Retinal pigment epithelial cell (primary cell): ENCODE data around the gene CPNE2.
"Not testable (repeated sequence)": the region's sequence is repeated elsewhere in the genome, so short reads cannot be mapped to it uniquely, and the experiment has no call there.

Experiments used
- DNase-seq: peaks from one replicate; pipeline ENCODE4 v3.0.0-alpha.2; 2010; ENCODE audit warnings: low read depth
- H3K4me3 ChIP-seq: 2 replicates; pipeline ENCODE4 v1.5.1; 2011; ENCODE audit warnings: mild to moderate bottlenecking, low read length, control low read depth, moderate library complexity
- TF ChIP-seq, protein P1 (sequence below): conservative IDR thresholded peaks from 2 replicates; pipeline ENCODE4 v1.5.1; 2011; ENCODE audit warnings: low read depth, low read length, control low read depth, inconsistent platforms

Gene CPNE2

DNA sequence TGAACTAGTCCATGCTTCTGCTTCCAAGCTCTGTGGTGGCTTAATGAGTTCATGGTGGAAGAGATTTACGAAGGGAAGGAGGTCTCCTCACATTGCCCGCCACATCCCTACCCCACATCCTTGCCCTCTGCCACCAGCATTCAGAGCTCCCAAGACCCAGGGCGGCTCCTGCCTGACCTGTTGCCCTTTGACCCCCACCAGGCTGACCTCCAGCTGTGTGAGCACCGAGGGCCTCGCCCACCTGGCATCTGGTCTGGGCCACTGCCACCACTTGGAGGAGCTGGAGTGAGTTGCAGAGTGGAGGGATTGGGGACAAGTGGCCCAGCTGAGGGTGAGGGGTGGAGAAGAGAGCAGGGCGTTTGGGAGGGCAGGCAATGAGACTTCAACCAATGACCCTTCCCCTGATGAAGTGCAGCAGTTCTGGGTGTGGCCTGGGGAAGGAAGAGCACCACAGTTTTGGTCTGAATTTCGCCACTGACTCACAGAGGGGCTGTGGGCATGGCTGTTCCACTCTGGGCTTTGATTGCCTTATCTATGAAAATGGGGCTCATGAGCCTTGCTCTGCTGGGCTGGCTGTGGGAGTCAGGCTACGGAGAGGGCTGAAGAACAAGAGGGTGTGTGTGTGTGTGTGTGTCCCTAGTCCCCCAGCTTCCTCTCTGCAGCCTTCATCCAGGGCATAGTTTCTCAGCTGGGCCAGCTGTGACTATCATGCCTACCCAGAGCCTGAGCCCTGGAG, 22.6 kb upstream of the CPNE2 start:
- H3K4me3 ChIP-seq, result no peak overlapping the region
- no peak for DNase-seq
- TF ChIP-seq, protein P1, sequence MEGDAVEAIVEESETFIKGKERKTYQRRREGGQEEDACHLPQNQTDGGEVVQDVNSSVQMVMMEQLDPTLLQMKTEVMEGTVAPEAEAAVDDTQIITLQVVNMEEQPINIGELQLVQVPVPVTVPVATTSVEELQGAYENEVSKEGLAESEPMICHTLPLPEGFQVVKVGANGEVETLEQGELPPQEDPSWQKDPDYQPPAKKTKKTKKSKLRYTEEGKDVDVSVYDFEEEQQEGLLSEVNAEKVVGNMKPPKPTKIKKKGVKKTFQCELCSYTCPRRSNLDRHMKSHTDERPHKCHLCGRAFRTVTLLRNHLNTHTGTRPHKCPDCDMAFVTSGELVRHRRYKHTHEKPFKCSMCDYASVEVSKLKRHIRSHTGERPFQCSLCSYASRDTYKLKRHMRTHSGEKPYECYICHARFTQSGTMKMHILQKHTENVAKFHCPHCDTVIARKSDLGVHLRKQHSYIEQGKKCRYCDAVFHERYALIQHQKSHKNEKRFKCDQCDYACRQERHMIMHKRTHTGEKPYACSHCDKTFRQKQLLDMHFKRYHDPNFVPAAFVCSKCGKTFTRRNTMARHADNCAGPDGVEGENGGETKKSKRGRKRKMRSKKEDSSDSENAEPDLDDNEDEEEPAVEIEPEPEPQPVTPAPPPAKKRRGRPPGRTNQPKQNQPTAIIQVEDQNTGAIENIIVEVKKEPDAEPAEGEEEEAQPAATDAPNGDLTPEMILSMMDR, result no peak

GRCh38 chr16:57070424-57070823, 22.0 kb upstream of the CPNE2 start:
- TF ChIP-seq, protein P1, result no peak
- H3K4me3 ChIP-seq, result no peak overlapping the region
- DNase-seq, result no peak

DNA sequence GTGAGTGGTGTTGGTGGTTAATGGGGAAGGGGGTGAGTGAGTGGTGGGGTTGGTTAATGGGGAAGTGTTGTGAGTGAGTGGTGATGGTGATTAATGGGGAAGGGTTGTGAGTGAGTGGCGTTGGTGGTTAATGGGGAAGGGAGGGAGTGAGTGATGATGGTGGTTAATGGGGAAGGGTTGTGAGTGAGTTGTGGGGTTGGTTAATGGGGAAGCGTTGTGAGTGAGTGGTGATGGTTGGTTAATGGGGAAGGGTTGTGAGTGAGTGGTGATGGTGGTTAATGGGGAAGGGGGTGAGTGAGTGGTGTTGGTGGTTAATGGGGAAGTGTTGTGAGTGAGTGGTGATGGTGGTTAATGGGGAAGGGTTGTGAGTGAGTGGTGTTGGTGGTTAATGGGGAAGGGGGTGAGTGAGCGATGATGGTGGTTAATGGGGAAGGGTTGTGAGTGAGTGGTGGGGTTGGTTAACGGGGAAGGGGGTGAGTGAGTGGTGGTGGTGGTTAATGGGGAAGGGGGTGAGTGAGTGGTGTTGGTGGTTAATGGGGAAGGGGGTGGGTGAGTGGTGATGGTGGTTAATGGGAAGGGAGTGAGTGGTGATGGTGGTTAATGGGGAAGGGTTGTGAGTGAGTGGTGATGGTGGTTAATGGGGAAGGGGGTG, 21.2 kb upstream of the CPNE2 start:
- not testable (repeated sequence) for H3K4me3 ChIP-seq, DNase-seq

DNA sequence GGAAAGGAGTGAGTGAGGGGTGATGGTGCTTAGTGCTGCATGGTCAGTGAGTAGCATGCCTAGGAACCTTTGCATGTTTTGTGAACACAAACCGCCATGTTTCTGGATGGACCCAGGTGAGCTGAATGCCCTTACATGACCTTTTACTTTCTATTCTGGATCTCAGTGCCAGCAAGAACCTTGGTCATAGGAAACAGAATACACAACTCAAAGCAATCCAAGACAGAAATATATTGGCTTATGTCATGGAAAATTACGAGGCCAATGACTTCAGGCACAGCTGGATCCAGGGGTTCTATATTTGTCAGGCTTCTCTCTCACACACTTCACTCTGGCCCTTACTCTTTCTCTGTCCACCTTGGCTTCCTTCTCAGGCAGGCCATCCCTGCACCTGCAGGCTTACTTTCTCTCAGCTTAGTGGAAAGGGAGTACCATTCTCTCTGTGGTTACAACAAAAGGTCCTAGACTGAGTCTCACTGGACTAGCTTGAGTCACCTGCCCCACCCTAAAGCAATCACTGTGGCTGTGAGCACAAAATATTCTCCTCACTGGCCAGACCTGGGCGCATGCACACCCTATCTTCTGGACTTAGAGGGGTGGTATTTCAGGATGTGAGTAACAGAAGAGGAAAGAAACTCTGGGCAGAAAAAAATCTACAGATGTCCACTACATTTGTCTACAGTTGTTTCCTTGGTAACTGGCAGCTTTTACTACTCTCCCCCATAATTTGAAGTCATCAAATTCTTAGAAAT, 20.4 kb upstream of the CPNE2 start:
- TF ChIP-seq, protein P1, result no peak
- H3K4me3 ChIP-seq, result no peak overlapping the region
- no peak for DNase-seq

GRCh38 chr16:57072616-57073275, 19.6 kb upstream of the CPNE2 start:
- H3K4me3 ChIP-seq, result no peak overlapping the region
- no peak for DNase-seq
- TF ChIP-seq, protein P1, result no peak

- DNase-seq, result no peak
- TF ChIP-seq, protein P1, result no peak
- no peak overlapping the region for H3K4me3 ChIP-seq
Measured at GRCh38 chr16:57077714-57078113, 14.7 kb upstream of the CPNE2 start.

- TF ChIP-seq, protein P1, result no peak
Measured at GRCh38 chr16:57081744-57082143, 10.6 kb upstream of the CPNE2 start.

More at GRCh38 chr16:57081744-57082143, 10.6 kb upstream of the CPNE2 start:
- DNase-seq, result no peak
- H3K4me3 ChIP-seq, result no peak overlapping the region
